WTC11 (cell line): ENCODE measurements around the gene RPTOR.

Experiments used
- ATF6 ChIP-seq: sonication (generic); formaldehyde crosslinking; IDR thresholded peaks from 2 replicates; pipeline ENCODE4 v1.8.1; 2023; ENCODE audit warnings: mild to moderate bottlenecking, missing genetic modification reagents
- CREB1 ChIP-seq: sonication (generic); formaldehyde crosslinking; IDR thresholded peaks from 2 replicates; pipeline ENCODE4 v1.8.0; 2023; ENCODE audit warnings: mild to moderate bottlenecking, missing genetic modification reagents
- ELF4 ChIP-seq: sonication (generic); formaldehyde crosslinking; IDR thresholded peaks from 2 replicates; pipeline ENCODE4 v1.8.1; 2022; ENCODE audit warnings: low read depth, mild to moderate bottlenecking, moderate library complexity, missing genetic modification reagents
- KAT7 ChIP-seq: sonication (generic); formaldehyde crosslinking; IDR thresholded peaks from 2 replicates; pipeline ENCODE4 v1.8.1; 2023; ENCODE audit warnings: missing genetic modification reagents, mild to moderate bottlenecking, borderline replicate concordance
- TF ChIP-seq, protein P1 (sequence below): fragments of 200-600 bp; IDR thresholded peaks from 2 replicates; pipeline ENCODE4 v1.8.0; 2022; ENCODE audit warnings: antibody characterized with exemption

- TF ChIP-seq KAT7 (CRISPR knock-in tag) (no peak), ATF6 (no peak), ELF4 (no peak), CREB1 (CRISPR knock-in tag) (no peak)
- TF ChIP-seq, protein P1, sequence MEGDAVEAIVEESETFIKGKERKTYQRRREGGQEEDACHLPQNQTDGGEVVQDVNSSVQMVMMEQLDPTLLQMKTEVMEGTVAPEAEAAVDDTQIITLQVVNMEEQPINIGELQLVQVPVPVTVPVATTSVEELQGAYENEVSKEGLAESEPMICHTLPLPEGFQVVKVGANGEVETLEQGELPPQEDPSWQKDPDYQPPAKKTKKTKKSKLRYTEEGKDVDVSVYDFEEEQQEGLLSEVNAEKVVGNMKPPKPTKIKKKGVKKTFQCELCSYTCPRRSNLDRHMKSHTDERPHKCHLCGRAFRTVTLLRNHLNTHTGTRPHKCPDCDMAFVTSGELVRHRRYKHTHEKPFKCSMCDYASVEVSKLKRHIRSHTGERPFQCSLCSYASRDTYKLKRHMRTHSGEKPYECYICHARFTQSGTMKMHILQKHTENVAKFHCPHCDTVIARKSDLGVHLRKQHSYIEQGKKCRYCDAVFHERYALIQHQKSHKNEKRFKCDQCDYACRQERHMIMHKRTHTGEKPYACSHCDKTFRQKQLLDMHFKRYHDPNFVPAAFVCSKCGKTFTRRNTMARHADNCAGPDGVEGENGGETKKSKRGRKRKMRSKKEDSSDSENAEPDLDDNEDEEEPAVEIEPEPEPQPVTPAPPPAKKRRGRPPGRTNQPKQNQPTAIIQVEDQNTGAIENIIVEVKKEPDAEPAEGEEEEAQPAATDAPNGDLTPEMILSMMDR = no peak
Measured at GRCh38 chr17:80839511-80839941, 294.9 kb downstream of the RPTOR start.
